ENCODE data around the gene KREMEN2.

DNA sequence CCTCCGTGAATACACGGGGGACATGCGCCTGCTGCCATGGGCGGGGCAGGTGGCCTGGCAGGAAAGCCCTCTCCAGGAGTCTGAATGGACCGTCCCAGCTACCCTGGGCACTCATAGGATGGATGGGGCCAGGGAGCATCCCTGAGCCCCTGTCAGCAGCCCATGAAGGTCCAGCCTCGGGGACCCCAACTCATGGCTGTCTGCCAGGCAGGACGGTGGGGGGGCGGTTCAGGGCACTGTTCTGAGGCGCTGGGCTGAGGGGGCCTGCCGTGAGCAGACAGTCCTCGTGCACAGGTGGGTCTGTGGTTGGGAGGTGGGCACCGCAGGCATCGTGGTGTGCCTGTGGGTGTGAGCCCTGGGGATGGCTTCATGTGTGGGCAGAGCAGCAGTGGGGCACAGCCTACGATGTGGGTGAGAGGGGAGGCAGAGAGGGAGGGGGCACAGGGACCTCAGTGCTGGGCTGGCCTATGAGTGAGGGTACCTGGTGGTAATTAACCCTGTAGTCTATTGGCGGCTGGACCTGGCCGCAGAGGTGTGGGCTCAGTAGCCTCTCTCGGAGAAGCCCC lies 22.6 kb downstream of the KREMEN2 start:
- TF ChIP-seq SRSF9 (IDR thresholded peaks at IDR 0.05; ENCODE audit: borderline replicate concordance, low read depth, low read length) = no peak
- TF ChIP-seq NBN (IDR thresholded peaks at IDR 0.05; ENCODE audit: low read depth) = no peak
- no peak for TF ChIP-seq POLR2AphosphoS5 (IDR thresholded peaks at IDR 0.05; ENCODE audit: control insufficient read depth, insufficient read depth, low read depth, low read length)
- TF ChIP-seq, protein P1, sequence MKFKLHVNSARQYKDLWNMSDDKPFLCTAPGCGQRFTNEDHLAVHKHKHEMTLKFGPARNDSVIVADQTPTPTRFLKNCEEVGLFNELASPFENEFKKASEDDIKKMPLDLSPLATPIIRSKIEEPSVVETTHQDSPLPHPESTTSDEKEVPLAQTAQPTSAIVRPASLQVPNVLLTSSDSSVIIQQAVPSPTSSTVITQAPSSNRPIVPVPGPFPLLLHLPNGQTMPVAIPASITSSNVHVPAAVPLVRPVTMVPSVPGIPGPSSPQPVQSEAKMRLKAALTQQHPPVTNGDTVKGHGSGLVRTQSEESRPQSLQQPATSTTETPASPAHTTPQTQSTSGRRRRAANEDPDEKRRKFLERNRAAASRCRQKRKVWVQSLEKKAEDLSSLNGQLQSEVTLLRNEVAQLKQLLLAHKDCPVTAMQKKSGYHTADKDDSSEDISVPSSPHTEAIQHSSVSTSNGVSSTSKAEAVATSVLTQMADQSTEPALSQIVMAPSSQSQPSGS (CRISPR knock-in tag; IDR thresholded peaks at IDR 0.05) = no peak
- TF ChIP-seq POLR3G (IDR thresholded peaks at IDR 0.05; ENCODE audit: extremely low read depth, insufficient read length, insufficient replicate concordance) = no peak
- TF ChIP-seq, protein P2, sequence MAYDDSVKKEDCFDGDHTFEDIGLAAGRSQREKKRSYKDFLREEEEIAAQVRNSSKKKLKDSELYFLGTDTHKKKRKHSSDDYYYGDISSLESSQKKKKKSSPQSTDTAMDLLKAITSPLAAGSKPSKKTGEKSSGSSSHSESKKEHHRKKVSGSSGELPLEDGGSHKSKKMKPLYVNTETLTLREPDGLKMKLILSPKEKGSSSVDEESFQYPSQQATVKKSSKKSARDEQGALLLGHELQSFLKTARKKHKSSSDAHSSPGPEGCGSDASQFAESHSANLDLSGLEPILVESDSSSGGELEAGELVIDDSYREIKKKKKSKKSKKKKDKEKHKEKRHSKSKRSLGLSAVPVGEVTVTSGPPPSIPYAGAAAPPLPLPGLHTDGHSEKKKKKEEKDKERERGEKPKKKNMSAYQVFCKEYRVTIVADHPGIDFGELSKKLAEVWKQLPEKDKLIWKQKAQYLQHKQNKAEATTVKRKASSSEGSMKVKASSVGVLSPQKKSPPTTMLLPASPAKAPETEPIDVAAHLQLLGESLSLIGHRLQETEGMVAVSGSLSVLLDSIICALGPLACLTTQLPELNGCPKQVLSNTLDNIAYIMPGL (CRISPR knock-in tag; IDR thresholded peaks at IDR 0.05) = no peak
- TF ChIP-seq, protein P3, sequence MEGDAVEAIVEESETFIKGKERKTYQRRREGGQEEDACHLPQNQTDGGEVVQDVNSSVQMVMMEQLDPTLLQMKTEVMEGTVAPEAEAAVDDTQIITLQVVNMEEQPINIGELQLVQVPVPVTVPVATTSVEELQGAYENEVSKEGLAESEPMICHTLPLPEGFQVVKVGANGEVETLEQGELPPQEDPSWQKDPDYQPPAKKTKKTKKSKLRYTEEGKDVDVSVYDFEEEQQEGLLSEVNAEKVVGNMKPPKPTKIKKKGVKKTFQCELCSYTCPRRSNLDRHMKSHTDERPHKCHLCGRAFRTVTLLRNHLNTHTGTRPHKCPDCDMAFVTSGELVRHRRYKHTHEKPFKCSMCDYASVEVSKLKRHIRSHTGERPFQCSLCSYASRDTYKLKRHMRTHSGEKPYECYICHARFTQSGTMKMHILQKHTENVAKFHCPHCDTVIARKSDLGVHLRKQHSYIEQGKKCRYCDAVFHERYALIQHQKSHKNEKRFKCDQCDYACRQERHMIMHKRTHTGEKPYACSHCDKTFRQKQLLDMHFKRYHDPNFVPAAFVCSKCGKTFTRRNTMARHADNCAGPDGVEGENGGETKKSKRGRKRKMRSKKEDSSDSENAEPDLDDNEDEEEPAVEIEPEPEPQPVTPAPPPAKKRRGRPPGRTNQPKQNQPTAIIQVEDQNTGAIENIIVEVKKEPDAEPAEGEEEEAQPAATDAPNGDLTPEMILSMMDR (IDR thresholded peaks at IDR 0.05 in 2 of 3, conservative IDR thresholded peaks at IDR 0.05 in 1 of 3; ENCODE audit: insufficient read depth in 2 of 3, low read depth in 1 of 3, low read length in 3 of 3) = no peak
- TF ChIP-seq ZNF584 (CRISPR knock-in tag; IDR thresholded peaks at IDR 0.05; ENCODE audit: low read depth) = no peak
- TF ChIP-seq ZNF23 (CRISPR knock-in tag; IDR thresholded peaks at IDR 0.05) = no peak
- no peak for TF ChIP-seq ZFX (CRISPR knock-in tag; IDR thresholded peaks at IDR 0.05)
- TF ChIP-seq NFRKB (IDR thresholded peaks at IDR 0.05; ENCODE audit: low read depth) = no peak

All from K562 (cell line).